ACC112 (cell line): ENCODE measurements around the gene PSG5.
"Not testable (repeated sequence)": the region's sequence is repeated elsewhere in the genome, so short reads cannot be mapped to it uniquely, and the experiment has no call there.

Source experiments
- H2AFZ ChIP-seq: fragments of 200-600 bp; sonication (generic); one replicate; pipeline ENCODE4 v1.6.0; 2017; ENCODE audit warnings: antibody characterized with exemption, low read length; ENCODE audit not compliant: unreplicated experiment
- H3K27ac ChIP-seq: fragments of 200-600 bp; sonication (generic); 2 replicates; pipeline ENCODE4 v1.5.1; 2014; ENCODE audit warnings: low read depth, mild to moderate bottlenecking, antibody characterized with exemption, low read length, moderate library complexity
- H3K27me3 ChIP-seq: fragments of 200-600 bp; sonication (generic); 2 replicates; pipeline ENCODE4 v1.6.1; 2014; ENCODE audit warnings: mild to moderate bottlenecking, antibody characterized with exemption, low read length, moderate library complexity, mixed read lengths; ENCODE audit not compliant: insufficient read depth
- H3K36me3 ChIP-seq: fragments of 200-600 bp; sonication (generic); 2 replicates; pipeline ENCODE4 v1.6.1; 2016; ENCODE audit warnings: mild to moderate bottlenecking, antibody characterized with exemption, low read length, moderate library complexity, mixed read lengths; ENCODE audit not compliant: insufficient read depth
- H3K4me1 ChIP-seq: fragments of 200-600 bp; sonication (generic); one replicate; pipeline ENCODE4 v1.6.1; 2016; ENCODE audit warnings: low read length, mixed read lengths; ENCODE audit not compliant: insufficient read depth, unreplicated experiment, control insufficient read depth
- H3K4me3 ChIP-seq: fragments of 200-600 bp; sonication (generic); 2 replicates; pipeline ENCODE4 v1.5.1; 2014; ENCODE audit warnings: mild to moderate bottlenecking, low read depth, low read length
- H3K79me2 ChIP-seq: fragments of 200-600 bp; sonication (generic); one replicate; pipeline ENCODE4 v1.6.0; 2016; ENCODE audit warnings: low read length; ENCODE audit not compliant: control insufficient read depth, unreplicated experiment, insufficient read depth

The PSG5 gene

GRCh38 chr19:43207174-43207573 is 20.8 kb upstream of the PSG5 start:
- H3K36me3 ChIP-seq, H3K79me2 ChIP-seq: not testable (repeated sequence)

GRCh38 chr19:43205471-43206105 is 19.3 kb upstream of the PSG5 start, which contains the start of gene PSG4:
PSG4 (minus strand) TSS chr19:43205638; CDS start chr19:43205536, 102 bp downstream.
- H3K79me2 ChIP-seq, H3K4me3 ChIP-seq, H3K27ac ChIP-seq, H3K27me3 ChIP-seq, H2AFZ ChIP-seq, H3K36me3 ChIP-seq: not testable (repeated sequence)
- H3K4me1 ChIP-seq, result peaks cover 11% of the 10 kb centered on the region

More at GRCh38 chr19:43207174-43207573, 20.8 kb upstream of the PSG5 start:
- H3K4me1 ChIP-seq, H2AFZ ChIP-seq, H3K27me3 ChIP-seq, H3K27ac ChIP-seq, H3K4me3 ChIP-seq: not testable (repeated sequence)

GRCh38 chr19:43203611-43204010 is 17.3 kb upstream of the PSG5 start:
- H3K27me3 ChIP-seq, H2AFZ ChIP-seq, H3K79me2 ChIP-seq, H3K4me3 ChIP-seq, H3K36me3 ChIP-seq, H3K27ac ChIP-seq: not testable (repeated sequence)
- peaks cover 11% of the 10 kb centered on the region for H3K4me1 ChIP-seq

GRCh38 chr19:43201891-43202290 is 15.6 kb upstream of the PSG5 start:
- H3K27ac ChIP-seq, result peak overlapping the region; percentile 95
- not testable (repeated sequence) for H3K79me2 ChIP-seq

GRCh38 chr19:43201337-43201801 is 15.0 kb upstream of the PSG5 start:
- Histone ChIP-seq H3K27ac (peak overlapping the region; percentile 95), H3K4me1 (peaks cover 11% of the 10 kb centered on the region)
- not testable (repeated sequence) for H3K36me3 ChIP-seq, H3K27me3 ChIP-seq, H3K4me3 ChIP-seq, H3K79me2 ChIP-seq, H2AFZ ChIP-seq

More at GRCh38 chr19:43201891-43202290, 15.6 kb upstream of the PSG5 start:
- H3K27me3 ChIP-seq, H3K36me3 ChIP-seq, H3K4me3 ChIP-seq, H2AFZ ChIP-seq: not testable (repeated sequence)
- H3K4me1 ChIP-seq, result peaks cover 11% of the 10 kb centered on the region

GRCh38 chr19:43198686-43199419 is 12.5 kb upstream of the PSG5 start:
- not testable (repeated sequence) for H3K27me3 ChIP-seq, H3K27ac ChIP-seq, H3K36me3 ChIP-seq, H3K79me2 ChIP-seq, H2AFZ ChIP-seq, H3K4me3 ChIP-seq
- H3K4me1 ChIP-seq, result peaks cover 11% of the 10 kb centered on the region

- H2AFZ ChIP-seq, H3K79me2 ChIP-seq, H3K36me3 ChIP-seq, H3K27ac ChIP-seq, H3K4me3 ChIP-seq, H3K27me3 ChIP-seq: not testable (repeated sequence)
- H3K4me1 ChIP-seq, result peaks cover 11% of the 10 kb centered on the region
Measured at GRCh38 chr19:43197666-43198397, 11.5 kb upstream of the PSG5 start.

- H3K27ac ChIP-seq, H3K4me1 ChIP-seq, H3K4me3 ChIP-seq, H3K79me2 ChIP-seq, H2AFZ ChIP-seq, H3K36me3 ChIP-seq, H3K27me3 ChIP-seq: not testable (repeated sequence)
Measured at GRCh38 chr19:43194397-43194796, 8.1 kb upstream of the PSG5 start.

GRCh38 chr19:43192381-43193155 is 6.2 kb upstream of the PSG5 start:
- H3K27me3 ChIP-seq, H3K4me1 ChIP-seq, H3K27ac ChIP-seq, H3K36me3 ChIP-seq, H2AFZ ChIP-seq, H3K4me3 ChIP-seq, H3K79me2 ChIP-seq: not testable (repeated sequence)

- not testable (repeated sequence) for H2AFZ ChIP-seq, H3K27me3 ChIP-seq, H3K27ac ChIP-seq, H3K4me3 ChIP-seq, H3K4me1 ChIP-seq, H3K79me2 ChIP-seq, H3K36me3 ChIP-seq
Measured at GRCh38 chr19:43188092-43188491, 1.8 kb upstream of the PSG5 start.
